ENCODE data around the gene LENG9. TPM values are rescaled to one million over a fixed set of nuclear protein-coding genes. Genes with fewer than 3 reads are reported as not detected.

LENG9 gene
- total and polyA plus RNA-seq, 4 donors = 1.8 to 13.8 (median 8.2) TPM

DNA sequence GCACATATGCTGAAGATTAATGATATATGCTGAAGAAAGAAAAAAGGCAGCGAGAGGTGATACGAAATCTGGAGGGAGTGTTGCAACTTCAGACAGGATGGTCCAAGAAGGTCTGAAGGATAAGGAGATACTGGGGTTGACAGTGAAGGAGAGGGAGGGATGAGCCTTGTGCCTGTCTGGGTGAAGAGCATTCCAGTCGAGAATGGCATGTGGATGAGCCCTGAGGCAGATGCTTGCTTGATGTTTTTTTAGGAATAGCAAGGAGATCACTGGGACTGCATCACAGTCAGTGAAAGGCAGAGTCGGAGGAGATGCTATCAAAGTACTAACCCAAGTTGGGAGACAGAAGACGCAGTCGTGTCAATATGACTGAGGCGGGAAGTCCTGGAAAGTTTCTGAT, 25.8 kb upstream of the LENG9 start:
- WGBS, 2 donors = 62 to 79% methylated on average over 7 of the region's 7 CpGs
- TF ChIP-seq, protein P1, sequence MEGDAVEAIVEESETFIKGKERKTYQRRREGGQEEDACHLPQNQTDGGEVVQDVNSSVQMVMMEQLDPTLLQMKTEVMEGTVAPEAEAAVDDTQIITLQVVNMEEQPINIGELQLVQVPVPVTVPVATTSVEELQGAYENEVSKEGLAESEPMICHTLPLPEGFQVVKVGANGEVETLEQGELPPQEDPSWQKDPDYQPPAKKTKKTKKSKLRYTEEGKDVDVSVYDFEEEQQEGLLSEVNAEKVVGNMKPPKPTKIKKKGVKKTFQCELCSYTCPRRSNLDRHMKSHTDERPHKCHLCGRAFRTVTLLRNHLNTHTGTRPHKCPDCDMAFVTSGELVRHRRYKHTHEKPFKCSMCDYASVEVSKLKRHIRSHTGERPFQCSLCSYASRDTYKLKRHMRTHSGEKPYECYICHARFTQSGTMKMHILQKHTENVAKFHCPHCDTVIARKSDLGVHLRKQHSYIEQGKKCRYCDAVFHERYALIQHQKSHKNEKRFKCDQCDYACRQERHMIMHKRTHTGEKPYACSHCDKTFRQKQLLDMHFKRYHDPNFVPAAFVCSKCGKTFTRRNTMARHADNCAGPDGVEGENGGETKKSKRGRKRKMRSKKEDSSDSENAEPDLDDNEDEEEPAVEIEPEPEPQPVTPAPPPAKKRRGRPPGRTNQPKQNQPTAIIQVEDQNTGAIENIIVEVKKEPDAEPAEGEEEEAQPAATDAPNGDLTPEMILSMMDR (IDR thresholded peaks at IDR 0.05; ENCODE audit: control extremely low read depth, extremely low read depth) = no peak
- ATAC-seq (ENCODE audit: insufficient read depth, low FRiP score) = no peak
- no peak overlapping the region for H3K27ac ChIP-seq (ENCODE audit: low read depth in 1 of 2, low read length in 1 of 2)
- H3K27me3 ChIP-seq (ENCODE audit: control insufficient read depth in 3 of 3, insufficient read depth in 3 of 3, low read length in 2 of 3) = no peaks in the 10 kb centered on the region
- no peak overlapping the region for H3K4me3 ChIP-seq
- DNase-seq = no peak
- H3K9ac ChIP-seq (ENCODE audit: insufficient read depth in 1 of 2, low read length in 2 of 2) = no peak overlapping the region
- H3K9me3 ChIP-seq (ENCODE audit: control insufficient read depth in 4 of 4, insufficient read depth in 3 of 4, low read length in 3 of 4) = peaks cover 0 to 2% (median 0%) of the 10 kb centered on the region in 4 donors
- H3K4me1 ChIP-seq (ENCODE audit: control insufficient read depth in 5 of 5, insufficient read depth in 5 of 5, low read length in 5 of 5) = no peaks in the 10 kb centered on the region
- no peaks in the 10 kb centered on the region for H3K36me3 ChIP-seq (ENCODE audit: control insufficient read depth in 4 of 4, insufficient read depth in 4 of 4, low read length in 4 of 4)

DNA sequence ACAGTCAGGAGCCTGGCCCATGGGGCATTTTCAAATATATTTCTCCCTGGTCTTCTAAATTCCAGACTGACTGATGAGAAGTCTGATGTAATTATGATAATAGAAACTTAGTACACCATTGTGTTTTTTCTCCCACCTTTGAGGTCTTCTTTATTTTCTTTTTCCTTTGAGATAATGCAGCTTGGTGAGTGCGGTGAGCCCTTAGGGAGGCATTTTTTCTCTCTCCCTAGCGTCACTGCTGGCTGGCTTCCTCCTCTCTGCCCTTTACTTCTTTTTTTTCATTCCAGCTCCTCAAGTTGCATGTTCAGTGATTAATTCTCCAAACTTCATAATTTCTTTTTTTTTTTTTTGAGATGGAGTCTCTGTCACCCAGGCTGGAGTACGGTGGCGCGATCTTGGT, 22.3 kb upstream of the LENG9 start:
- Histone ChIP-seq H3K9me3 (ENCODE audit: control insufficient read depth in 4 of 4, insufficient read depth in 3 of 4, low read length in 3 of 4) (no peaks in the 10 kb centered on the region), H3K27ac (ENCODE audit: low read depth in 1 of 2, low read length in 1 of 2) (no peak overlapping the region), H3K36me3 (ENCODE audit: control insufficient read depth in 4 of 4, insufficient read depth in 4 of 4, low read length in 4 of 4) (no peaks in the 10 kb centered on the region), H3K4me3 (no peak overlapping the region), H3K27me3 (ENCODE audit: control insufficient read depth in 3 of 3, insufficient read depth in 3 of 3, low read length in 2 of 3) (no peaks in the 10 kb centered on the region), H3K9ac (ENCODE audit: insufficient read depth in 1 of 2, low read length in 2 of 2) (no peak overlapping the region), H3K4me1 (ENCODE audit: control insufficient read depth in 5 of 5, insufficient read depth in 5 of 5, low read length in 5 of 5) (no peaks in the 10 kb centered on the region)
- no peak for ATAC-seq (ENCODE audit: insufficient read depth, low FRiP score)
- no peak for DNase-seq
- TF ChIP-seq, protein P1 (IDR thresholded peaks at IDR 0.05; ENCODE audit: control extremely low read depth, extremely low read depth) = no peak
- WGBS, 2 donors = 72 to 75% methylated on average over 5 of the region's 5 CpGs

DNA sequence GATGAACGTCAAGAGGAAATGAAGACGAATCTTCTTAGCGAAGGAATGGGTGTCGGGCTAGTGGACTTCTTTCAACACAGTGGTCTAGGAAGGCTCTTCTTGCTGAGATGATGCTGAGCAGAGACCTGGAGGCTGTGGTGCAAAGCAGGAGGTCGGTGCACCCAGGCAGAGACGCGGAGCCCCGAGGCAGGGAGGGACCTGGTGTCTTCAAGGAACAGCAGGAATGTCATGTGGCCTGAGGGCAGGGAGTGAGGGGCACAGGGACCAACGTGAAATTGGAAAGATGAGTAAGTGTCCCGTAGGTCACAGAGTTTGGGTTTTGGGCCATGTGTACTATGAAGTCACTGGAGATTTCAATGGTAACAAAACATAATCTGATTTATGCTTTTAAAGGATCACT, 20.9 kb upstream of the LENG9 start:
- no peaks in the 10 kb centered on the region for H3K4me1 ChIP-seq (ENCODE audit: control insufficient read depth in 5 of 5, insufficient read depth in 5 of 5, low read length in 5 of 5)
- no peak overlapping the region for H3K4me3 ChIP-seq
- TF ChIP-seq, protein P1 (IDR thresholded peaks at IDR 0.05; ENCODE audit: control extremely low read depth, extremely low read depth) = no peak
- H3K27ac ChIP-seq (ENCODE audit: low read depth in 1 of 2, low read length in 1 of 2) = no peak overlapping the region
- H3K27me3 ChIP-seq (ENCODE audit: control insufficient read depth in 3 of 3, insufficient read depth in 3 of 3, low read length in 2 of 3) = peaks cover 0 to 2% (median 0%) of the 10 kb centered on the region in 3 donors
- H3K9me3 ChIP-seq (ENCODE audit: control insufficient read depth in 4 of 4, insufficient read depth in 3 of 4, low read length in 3 of 4) = no peaks in the 10 kb centered on the region
- H3K9ac ChIP-seq (ENCODE audit: insufficient read depth in 1 of 2, low read length in 2 of 2) = no peak overlapping the region
- no peaks in the 10 kb centered on the region for H3K36me3 ChIP-seq (ENCODE audit: control insufficient read depth in 4 of 4, insufficient read depth in 4 of 4, low read length in 4 of 4)
- ATAC-seq (ENCODE audit: insufficient read depth, low FRiP score) = no peak
- DNase-seq = no peak
- WGBS, 2 donors = 79% methylated on average over 10 of the region's 10 CpGs

DNA sequence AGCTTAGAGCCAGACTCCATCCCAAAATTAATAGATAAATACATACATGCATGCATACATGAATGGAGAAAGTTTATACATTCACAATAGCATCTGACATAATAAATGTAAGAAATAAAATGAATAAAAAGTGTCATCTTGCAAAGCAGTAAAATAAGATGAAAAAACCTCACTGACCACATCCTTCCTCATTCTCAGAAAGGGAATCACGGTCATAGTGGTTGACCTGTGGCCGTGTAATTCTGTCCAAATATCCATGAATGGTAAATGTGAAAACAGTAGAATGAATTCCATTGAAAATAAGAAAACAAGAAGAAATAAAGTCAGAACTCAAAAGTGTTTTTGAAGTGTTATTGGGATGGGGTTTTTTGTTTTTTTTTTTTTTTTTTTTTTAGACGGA, 19.3 kb upstream of the LENG9 start:
- ATAC-seq (ENCODE audit: insufficient read depth, low FRiP score) (no peak), DNase-seq (no peak)
- no peak overlapping the region for H3K9ac ChIP-seq (ENCODE audit: insufficient read depth in 1 of 2, low read length in 2 of 2)
- 24 to 63% methylated on average over 3 of the region's 3 CpGs for WGBS, 2 donors
- TF ChIP-seq, protein P1 (IDR thresholded peaks at IDR 0.05; ENCODE audit: control extremely low read depth, extremely low read depth) = no peak
- no peaks in the 10 kb centered on the region for H3K36me3 ChIP-seq (ENCODE audit: control insufficient read depth in 4 of 4, insufficient read depth in 4 of 4, low read length in 4 of 4)
- no peak overlapping the region for H3K27ac ChIP-seq (ENCODE audit: low read depth in 1 of 2, low read length in 1 of 2)
- H3K4me3 ChIP-seq = no peak overlapping the region
- peaks cover 0 to 2% (median 0%) of the 10 kb centered on the region in 5 donors for H3K4me1 ChIP-seq (ENCODE audit: control insufficient read depth in 5 of 5, insufficient read depth in 5 of 5, low read length in 5 of 5)
- H3K9me3 ChIP-seq (ENCODE audit: control insufficient read depth in 4 of 4, insufficient read depth in 3 of 4, low read length in 3 of 4) = no peaks in the 10 kb centered on the region
- peaks cover 0 to 2% (median 0%) of the 10 kb centered on the region in 3 donors for H3K27me3 ChIP-seq (ENCODE audit: control insufficient read depth in 3 of 3, insufficient read depth in 3 of 3, low read length in 2 of 3)
